NCI-H345 (cell line): ENCODE results near the gene CYP26B1.

Experiments used
- DNase-seq: peaks from one replicate; lab custom pipeline; 2025; lab: John Stamatoyannopoulos, UW

Gene CYP26B1

GRCh38 chr2:72155151-72155550 is 7.5 kb upstream of the CYP26B1 start:
- DNase-seq = no peak

DNA sequence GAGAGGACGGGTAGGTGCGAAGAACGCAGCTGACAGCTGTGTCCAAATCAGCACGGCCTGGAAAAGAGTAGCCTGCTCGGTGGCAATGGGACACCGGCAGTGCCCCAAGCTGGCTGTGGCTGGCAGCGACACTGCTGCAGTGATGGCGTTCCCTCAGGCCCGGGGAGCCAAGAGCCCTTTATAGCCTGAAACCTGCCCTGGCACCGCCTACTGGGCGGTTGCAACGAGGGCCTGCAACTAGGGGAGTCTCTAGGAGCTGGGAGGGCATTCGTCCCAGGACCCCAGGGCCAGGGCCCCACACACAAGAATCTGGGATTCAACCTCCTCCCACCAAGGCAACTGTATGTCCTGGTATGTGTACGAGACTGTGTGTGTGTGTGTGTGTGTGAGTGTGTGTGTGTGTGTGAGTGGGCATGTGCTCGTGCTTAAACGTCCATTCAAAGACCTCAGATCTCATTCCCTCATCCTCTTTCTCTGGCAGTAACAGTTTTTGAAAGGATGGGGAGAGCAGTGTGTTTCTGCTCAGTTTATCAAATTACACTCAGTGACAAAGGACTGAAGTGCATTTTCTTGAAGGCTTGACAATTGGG is 6.8 kb upstream of the CYP26B1 start:
- no peak for DNase-seq

DNA sequence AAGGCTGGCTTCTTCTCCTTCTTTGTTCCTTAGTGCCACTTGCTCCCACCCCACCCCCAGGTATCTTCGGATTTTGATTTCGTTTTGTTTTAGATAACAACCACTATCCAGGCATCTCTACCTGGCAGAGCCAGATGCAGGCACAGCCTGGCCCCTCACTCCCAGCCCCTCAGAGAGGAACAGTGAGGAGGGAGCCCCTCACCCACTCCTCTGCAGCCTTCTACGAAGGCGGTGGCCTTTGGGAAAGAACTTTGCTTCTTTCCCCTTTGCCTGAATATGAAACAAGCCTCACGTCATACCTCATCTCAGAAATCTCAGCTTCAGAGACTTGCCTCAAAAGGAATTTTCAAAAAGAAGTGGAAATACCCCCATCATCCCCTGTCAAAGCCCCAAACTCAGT is 6.3 kb upstream of the CYP26B1 start:
- no peak for DNase-seq

DNA sequence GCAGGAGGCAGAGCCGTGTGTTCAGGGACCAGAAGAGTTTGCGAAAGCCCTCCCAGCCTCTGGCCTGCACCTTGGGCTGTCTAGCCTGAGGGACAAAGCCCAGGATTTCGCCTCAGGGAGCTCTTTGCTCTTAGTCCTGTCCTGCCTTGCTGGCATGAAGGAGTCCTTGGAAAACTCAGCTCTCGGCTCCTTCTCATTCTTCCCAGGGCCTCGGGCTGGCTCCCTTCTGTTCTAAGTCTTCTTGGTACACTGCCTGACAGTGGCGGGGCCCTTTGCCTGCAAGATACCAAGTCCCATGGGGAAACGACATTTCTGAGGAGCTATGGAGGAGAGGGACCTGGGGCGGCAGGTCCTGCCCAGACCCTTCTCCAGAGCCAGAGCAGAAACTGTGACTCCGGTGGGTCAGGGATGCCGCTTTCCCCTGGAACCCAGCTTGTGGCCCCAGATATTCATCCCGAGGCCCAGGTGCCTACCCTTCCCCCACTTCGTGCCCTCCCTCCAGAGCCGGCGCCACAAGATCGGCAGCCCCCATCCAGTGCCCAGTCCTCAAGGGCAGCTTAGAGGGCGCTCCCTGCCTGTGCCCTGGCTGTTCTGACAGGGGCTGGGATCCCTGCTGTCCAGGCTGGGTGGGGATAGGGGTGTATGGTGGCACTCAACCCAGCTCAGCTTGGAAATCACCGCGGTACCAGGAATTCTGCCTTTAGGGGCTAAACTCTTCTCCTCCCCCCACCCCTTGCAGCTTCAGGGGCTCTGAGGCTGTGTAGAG is 5.5 kb upstream of the CYP26B1 start:
- no peak for DNase-seq

GRCh38 chr2:72150861-72151356 is 3.2 kb upstream of the CYP26B1 start:
- no peak for DNase-seq

DNA sequence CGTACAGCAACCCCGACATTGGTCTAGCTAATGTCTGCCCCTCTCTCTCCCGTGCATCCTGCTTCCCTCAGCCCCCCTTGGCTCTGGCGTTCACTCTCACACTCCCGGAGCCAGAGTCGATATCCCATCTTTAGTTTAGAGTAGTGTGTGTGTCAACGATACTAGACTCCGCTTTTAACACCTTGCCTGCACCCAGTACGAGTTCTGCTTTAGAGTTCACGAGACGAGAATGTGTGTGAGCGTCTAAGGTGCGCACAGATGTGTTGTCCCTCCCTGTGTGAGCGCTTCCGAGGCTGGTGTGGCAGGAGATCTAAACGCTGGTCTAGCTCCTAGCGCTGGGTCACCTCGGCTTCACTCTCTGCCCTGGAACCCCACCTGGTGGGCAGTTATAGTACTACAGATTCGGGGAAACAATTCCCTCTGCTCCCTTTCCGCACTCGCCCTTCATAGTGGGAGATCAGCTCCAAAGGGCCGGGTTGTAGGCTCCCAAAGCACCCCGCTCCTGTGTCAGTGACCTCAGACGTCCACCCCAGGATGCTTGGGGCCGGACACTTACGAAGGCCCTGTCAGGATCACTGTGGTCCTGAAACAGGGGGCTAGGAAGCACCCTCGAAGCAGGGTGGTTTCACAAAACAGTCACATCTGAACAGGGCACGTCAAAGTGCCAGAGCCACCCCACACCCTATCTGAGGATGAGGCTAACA is 2.6 kb upstream of the CYP26B1 start:
- DNase-seq = peak; percentile 86

DNA sequence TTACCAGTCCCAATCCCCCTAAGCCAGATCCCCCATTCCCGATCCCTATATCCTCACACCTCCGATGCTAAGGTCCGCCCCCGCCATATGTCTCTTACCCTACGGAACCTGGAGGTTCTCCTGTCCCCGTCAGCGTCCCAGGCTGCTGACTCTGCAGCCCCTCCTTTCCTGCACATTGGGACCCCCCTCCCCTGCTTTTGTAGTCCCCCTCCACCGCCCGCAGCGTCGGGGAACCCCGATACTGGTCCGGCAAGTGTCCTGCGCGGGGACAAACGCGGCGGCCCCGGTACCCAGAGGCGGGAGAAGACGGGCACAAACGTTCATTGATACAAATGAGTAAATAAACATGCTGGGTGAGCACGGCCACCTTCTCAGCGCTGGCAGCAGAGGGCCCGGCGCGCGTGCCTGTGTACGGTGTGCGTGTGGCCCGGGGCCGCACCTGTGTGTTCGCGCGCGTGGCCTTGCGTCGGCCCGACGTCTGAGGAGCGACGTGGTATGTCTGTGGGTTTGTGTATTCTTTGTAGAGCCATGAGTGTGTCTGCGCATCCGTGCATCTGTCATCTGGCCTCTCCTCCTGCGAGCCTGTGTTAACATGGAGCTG is 2.0 kb upstream of the CYP26B1 start:
- DNase-seq = peak; percentile 61

DNA sequence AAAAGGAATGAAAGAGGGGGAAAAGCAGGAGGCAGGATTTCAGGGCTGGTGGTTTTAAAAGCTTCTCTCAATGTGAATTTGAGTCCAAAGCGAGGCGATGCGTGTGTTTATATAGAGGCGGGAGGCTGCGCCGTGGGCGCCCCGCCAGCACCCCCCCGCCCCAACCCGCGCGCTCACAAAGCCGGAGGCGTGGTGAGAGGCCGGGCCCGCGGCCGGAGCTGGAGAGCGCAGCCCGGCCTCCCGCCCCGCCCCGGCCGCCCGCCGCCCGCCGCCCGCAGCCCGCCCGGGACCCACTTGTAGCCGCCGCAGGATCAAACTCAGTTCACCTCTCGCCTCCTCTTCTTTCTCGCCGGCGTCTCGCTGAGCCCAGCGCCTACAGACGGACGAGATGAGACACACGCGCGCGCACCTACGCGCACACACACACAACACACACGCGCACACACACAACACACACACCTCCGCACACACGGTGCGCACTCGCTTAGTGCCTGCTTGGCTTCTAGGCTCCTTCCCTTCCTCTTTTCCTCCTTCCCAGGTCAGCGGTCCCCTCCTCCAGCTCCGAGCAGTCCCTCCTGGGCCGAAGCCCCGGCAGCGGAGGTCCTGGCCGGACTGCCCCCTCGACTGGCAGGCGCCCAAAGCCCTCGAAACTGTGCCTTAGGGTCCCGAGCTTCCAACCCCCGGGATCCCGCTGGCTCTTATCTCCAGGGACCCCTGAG is 1.3 kb upstream of the CYP26B1 start:
- DNase-seq = peak; percentile 55

GRCh38 chr2:72148003-72148836 is 558 bp upstream of the CYP26B1 start:
- no peak for DNase-seq

DNA sequence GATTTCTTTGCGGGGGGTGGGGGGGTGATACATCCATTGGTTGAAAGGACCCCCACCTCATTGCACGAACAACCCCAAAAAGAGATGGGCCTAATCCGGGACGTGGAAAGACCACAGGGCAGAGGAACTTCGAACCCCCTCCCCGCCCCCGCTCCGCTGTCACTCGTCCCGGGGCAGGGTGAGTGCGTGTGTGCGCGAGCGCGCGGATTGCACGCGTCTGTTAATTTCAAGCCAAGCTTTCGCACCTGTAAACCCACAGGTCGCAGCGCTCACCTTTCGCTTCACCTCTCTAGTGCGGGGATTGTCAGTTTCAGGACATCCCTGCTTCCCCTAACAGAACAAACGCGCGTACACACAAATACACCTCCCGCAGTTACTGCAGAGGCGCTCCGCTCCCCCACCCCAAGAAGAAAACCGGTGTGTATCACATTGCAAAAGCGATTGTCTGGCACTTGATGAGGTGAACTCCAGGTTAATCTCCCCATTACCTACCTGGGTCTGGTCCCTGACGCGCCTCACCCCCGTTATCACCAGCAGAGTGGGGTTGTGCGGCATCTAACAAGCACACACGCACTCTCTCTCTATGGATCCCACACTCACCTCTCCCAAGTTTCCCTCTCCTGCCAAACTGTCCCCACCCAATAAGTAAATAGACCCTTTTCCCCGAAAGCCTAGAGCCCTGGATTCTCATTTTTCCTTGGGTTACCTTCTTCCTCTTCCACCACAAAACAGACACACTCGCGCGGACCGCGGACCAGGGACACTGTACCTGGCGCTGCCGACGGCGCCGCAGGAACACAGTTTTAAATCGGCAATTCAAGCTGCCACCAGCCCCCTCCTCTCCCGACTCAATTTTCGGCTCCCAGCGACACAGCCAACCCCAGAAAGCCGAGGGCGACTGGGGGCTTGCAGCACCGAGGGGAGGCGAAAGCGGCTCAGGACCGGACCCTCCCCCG is 1.0 kb downstream of the CYP26B1 start:
- DNase-seq = no peak

DNA sequence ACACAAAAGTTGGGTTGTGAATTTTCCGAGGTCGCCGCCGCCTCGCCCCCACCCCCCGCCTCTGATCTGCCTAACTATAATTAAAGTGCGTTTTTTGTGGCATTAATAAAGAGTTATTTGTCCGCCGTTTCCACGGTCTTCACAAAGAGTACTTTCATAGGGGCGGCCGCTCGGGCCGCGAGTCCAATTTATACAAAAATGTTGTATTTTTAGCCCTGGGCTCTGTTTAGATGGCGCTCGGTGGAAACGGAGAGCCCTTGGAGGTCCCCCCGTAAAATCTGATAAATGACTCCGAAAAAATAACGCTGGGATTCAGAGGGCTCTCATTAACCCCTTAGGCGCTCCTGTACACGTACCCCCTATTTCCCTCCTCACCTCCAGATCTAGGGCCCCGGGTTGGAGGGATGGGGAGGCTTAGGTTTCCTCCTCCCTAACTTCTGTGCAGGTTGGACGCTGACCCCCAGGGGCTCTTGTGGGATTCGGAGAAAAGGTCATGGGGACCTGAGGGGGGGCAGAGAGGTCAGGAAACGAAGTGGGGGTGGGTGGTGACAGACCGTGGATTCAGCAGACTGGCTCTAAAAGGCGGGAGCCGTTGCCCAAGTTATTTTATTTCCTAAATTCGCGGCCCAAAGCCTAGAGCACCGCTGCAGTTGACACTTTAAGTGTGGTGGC is 1.9 kb downstream of the CYP26B1 start:
- DNase-seq = no peak

GRCh38 chr2:72145289-72145657 is 2.4 kb downstream of the CYP26B1 start:
- DNase-seq = no peak

- DNase-seq = no peak
These were observed 2.9 kb downstream of the CYP26B1 start for GRCh38 chr2:72144632-72145288.

DNA sequence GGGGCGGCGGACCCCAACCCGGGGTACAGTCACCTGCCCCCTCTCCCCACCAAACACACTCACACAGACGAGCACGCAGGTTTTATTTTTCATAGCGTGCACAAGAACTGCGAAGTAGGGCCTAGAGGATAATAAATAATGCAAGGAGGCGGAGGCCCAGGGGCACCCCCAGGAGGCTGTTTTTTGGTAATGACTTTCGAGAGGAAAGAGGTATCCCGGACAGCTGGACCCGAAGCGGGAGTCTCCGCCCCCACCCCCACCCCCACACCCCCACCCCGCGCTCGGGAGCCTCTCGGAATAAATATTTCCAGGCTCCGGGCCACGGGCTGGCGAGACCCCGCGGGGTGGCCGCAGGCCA is 3.4 kb downstream of the CYP26B1 start:
- no peak for DNase-seq

DNA sequence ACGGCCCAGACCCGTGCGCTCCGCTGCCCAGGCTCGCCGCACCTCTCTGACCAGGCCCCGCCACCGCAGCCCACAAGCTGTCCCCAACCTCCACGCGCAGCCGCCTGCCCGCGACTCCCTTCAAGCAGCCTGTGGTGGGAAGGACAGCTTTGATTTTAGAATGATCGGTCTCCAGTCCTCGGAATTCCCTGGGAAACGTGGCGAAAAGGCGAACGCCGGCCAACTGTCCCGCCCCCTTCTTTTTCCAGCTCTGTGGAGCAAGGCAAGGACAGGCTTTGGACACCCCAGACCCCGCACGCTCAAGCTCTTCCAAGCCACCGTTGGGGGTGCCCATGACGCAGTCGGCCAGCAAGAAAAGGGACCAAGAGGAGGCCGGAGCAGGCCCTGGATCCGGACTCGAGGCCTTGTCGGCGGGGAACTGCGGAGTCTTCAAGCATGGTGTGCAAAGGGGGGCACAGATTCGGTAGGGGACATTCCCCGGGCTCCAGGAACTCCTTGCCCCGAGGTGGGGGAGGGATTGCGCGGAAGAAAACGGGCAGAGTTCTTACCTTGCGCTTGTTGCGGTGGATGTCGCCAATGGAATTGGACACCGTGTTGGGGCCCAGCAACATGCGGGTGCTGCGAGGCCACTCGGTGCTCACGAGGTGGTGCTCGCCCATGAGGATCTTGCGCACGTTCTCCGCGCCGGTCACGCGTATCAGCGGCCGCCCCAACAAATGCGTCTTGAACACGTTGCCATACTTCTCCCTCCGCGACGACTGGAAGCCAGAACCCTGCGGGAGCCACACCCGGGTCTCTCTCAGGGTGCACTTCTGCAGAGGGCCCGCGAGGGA is 4.0 kb downstream of the CYP26B1 start:
- DNase-seq = no peak

DNA sequence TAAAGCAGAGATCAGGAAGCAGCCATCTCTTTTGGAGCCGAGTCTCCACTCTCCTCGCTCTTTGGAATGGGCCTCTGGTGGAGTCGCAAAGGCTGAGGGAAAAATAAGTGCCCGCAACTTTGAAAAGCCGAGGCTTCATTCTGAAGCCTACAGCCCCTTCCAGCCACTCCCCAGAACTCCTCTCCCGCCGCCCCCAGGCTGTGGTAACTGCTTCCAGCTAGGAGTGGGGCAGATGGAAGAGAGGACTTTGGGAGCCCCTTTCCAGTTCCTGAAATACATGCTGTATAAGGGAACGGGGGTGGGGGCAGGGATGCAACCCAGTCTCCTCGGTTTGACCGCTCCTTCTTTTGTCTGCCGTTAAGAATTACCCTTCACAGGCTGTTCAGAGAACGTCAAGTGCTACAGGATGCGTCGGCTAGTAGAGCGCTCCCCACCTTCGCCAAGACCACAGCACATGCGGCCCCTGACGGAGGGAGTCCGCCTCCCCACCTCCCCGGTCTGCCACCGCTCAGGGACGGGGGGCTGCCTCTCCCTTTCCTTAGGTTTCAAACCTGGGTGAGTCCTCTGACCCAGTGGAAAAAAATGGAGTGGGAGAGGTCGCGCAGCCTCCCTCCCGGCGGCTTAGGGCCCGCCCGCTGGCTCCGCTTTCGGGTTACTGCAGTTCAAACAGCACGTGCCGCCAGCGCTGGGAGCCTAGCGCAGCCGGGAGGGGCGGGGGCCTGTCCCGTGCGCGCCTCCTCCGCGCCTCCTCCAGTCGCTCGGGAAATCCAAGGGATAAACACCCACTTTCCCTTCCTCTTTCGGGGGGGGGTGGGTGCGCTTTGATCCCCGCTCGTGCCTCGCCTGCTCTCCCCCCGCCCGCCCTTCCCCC is 4.9 kb downstream of the CYP26B1 start:
- no peak for DNase-seq

GRCh38 chr2:72141881-72142451 is 5.7 kb downstream of the CYP26B1 start:
- no peak for DNase-seq
